Sigmoid colon (tissue), 4 donors: ENCODE measurements around the gene ENPP7.

ENCODE experiments used
- EP300 ChIP-seq, 4 donors: sonication (generic); formaldehyde crosslinking; IDR thresholded peaks; one replicate each; pipeline ENCODE4 v1.6.1; 2017; ENCODE audit warnings: antibody characterized with exemption in 4 of 4
- POLR2A ChIP-seq, 2 donors: fragments of 450-650 bp; IDR thresholded peaks; one replicate each; pipeline ENCODE4 v1.6.1; 2016; ENCODE audit warnings: antibody characterized with exemption in 2 of 2, mild to moderate bottlenecking in 2 of 2, moderate library complexity in 2 of 2
- POLR2AphosphoS5 ChIP-seq, 4 donors: sonication (generic); formaldehyde crosslinking; IDR thresholded peaks; one replicate each; pipeline ENCODE4 v1.6.1; 2017; ENCODE audit warnings: antibody characterized with exemption in 4 of 4
- TF ChIP-seq, protein P1 (sequence below), 4 experiments: fragments of 450-650 bp in 3 of 4; fragments of 200-600 bp in 1 of 4; IDR thresholded peaks; one replicate each; pipeline ENCODE4 v1.5.1; 2016 to 2019; ENCODE audit warnings: antibody characterized with exemption in 4 of 4, mild to moderate bottlenecking in 3 of 4, moderate library complexity in 2 of 4

DNA sequence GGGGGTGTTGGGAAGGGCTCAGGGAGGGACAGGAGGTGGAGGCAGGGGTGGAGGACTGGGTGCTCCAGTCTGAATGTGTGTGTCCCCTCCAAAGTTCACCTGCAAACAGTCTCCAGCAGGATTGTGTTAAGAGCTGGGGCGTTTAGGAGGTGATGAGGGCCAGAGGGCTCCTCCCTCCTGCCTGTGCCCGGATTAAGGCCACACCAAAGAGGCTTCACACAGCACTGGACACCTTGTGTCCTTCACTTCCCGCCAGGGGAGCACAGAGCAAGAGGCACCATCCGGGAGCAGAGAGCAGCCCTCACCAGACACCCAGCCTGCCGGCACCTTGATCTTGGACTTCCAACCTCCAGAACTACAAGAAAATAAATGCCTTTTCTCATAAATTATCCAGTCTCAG is 30.2 kb upstream of the ENPP7 start:
- TF ChIP-seq, protein P1, sequence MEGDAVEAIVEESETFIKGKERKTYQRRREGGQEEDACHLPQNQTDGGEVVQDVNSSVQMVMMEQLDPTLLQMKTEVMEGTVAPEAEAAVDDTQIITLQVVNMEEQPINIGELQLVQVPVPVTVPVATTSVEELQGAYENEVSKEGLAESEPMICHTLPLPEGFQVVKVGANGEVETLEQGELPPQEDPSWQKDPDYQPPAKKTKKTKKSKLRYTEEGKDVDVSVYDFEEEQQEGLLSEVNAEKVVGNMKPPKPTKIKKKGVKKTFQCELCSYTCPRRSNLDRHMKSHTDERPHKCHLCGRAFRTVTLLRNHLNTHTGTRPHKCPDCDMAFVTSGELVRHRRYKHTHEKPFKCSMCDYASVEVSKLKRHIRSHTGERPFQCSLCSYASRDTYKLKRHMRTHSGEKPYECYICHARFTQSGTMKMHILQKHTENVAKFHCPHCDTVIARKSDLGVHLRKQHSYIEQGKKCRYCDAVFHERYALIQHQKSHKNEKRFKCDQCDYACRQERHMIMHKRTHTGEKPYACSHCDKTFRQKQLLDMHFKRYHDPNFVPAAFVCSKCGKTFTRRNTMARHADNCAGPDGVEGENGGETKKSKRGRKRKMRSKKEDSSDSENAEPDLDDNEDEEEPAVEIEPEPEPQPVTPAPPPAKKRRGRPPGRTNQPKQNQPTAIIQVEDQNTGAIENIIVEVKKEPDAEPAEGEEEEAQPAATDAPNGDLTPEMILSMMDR (IDR thresholded peaks at IDR 0.05), result no peak
- TF ChIP-seq EP300 (IDR thresholded peaks at IDR 0.05), result no peak
- no peak for TF ChIP-seq POLR2AphosphoS5 (IDR thresholded peaks at IDR 0.05)
- no peak for TF ChIP-seq POLR2A (IDR thresholded peaks at IDR 0.05)
